ENCODE measurements around the gene METTL26.

Gene METTL26

GRCh38 chr16:596736-597060 is 39.4 kb downstream of the METTL26 start:
- no peak overlapping the region for H3K4me3 ChIP-seq
- no peak for DNase-seq (ENCODE audit: low spot score)
- no peak for TF ChIP-seq CTCF (IDR thresholded peaks at IDR 0.05)
- H3K27ac ChIP-seq = no peak overlapping the region

- no peak for TF ChIP-seq CTCF (IDR thresholded peaks at IDR 0.05)
- Histone ChIP-seq H3K4me3 (no peak overlapping the region), H3K27ac (no peak overlapping the region)
- no peak for DNase-seq (ENCODE audit: low spot score)
Measured at GRCh38 chr16:595942-596735, 40.0 kb downstream of the METTL26 start.

GRCh38 chr16:595094-595528 is 41.0 kb downstream of the METTL26 start:
- DNase-seq (ENCODE audit: low spot score) = no peak
- Histone ChIP-seq H3K4me3 (no peak overlapping the region), H3K27ac (no peak overlapping the region)
- TF ChIP-seq CTCF (IDR thresholded peaks at IDR 0.05) = no peak

- TF ChIP-seq CTCF (IDR thresholded peaks at IDR 0.05) = no peak
- Histone ChIP-seq H3K4me3 (no peak overlapping the region), H3K27ac (no peak overlapping the region)
Measured at GRCh38 chr16:593807-594206, 42.3 kb downstream of the METTL26 start.

GRCh38 chr16:593406-593805 is 42.7 kb downstream of the METTL26 start:
- no peak for TF ChIP-seq CTCF (IDR thresholded peaks at IDR 0.05)
- no peak for DNase-seq (ENCODE audit: low spot score)
- Histone ChIP-seq H3K27ac (no peak overlapping the region), H3K4me3 (no peak overlapping the region)

More at GRCh38 chr16:593807-594206, 42.3 kb downstream of the METTL26 start:
- no peak for DNase-seq (ENCODE audit: low spot score)

- no peak overlapping the region for H3K4me3 ChIP-seq
- TF ChIP-seq CTCF (IDR thresholded peaks at IDR 0.05) = no peak
- no peak overlapping the region for H3K27ac ChIP-seq
- no peak for DNase-seq (ENCODE audit: low spot score)
Measured at GRCh38 chr16:592518-593306, 43.4 kb downstream of the METTL26 start.

All from coronary artery (tissue), 2 donors.